Glutamatergic neuron (in vitro differentiated cells): ENCODE measurements around the gene PPM1A. TPM values are rescaled to one million over a fixed set of nuclear protein-coding genes. Genes with fewer than 3 reads are reported as not detected.
A peak's percentile ranks its signal among the peaks of the same experiment; 100 is the strongest.

ENCODE experiments used
- DNase-seq: peaks from one replicate; pipeline ENCODE4 v3.0.0; 2022
- H3K27ac Mint-ChIP-seq: one replicate; pipeline ENCODE4 v1.8.0; 2020; ENCODE audit warnings: mild to moderate bottlenecking, mixed read lengths, inconsistent platforms; ENCODE audit not compliant: unreplicated experiment
- H3K27me3 Mint-ChIP-seq: one replicate; pipeline ENCODE4 v1.8.0; 2020; ENCODE audit warnings: mild to moderate bottlenecking, moderate library complexity, mixed read lengths, inconsistent platforms; ENCODE audit not compliant: unreplicated experiment
- H3K36me3 Mint-ChIP-seq: one replicate; pipeline ENCODE4 v1.8.0; 2020; ENCODE audit warnings: mild to moderate bottlenecking, mixed read lengths, inconsistent platforms; ENCODE audit not compliant: unreplicated experiment
- H3K4me1 Mint-ChIP-seq: one replicate; pipeline ENCODE4 v1.8.0; 2020; ENCODE audit warnings: mild to moderate bottlenecking, low read depth, mixed read lengths, inconsistent platforms; ENCODE audit not compliant: unreplicated experiment
- H3K4me3 Mint-ChIP-seq: one replicate; pipeline ENCODE4 v1.8.0; 2020; ENCODE audit warnings: mild to moderate bottlenecking, mixed read lengths, inconsistent platforms; ENCODE audit not compliant: unreplicated experiment
- H3K9me3 Mint-ChIP-seq: one replicate; pipeline ENCODE4 v1.8.0; 2020; ENCODE audit warnings: mild to moderate bottlenecking, moderate library complexity, mixed read lengths, inconsistent platforms; ENCODE audit not compliant: unreplicated experiment
- CTCF ChIP-seq: fragments of 200-600 bp; sonication (generic); IDR thresholded peaks from one replicate; pipeline ENCODE4 v1.5.0; 2021; ENCODE audit not compliant: partially characterized antibody, unreplicated experiment
- total RNA-seq: library from RNA; stranded (reverse); fragmentation: NEBNext Ultra II Directional; extraction: Animal tissue kit (Norgen Biotek cat#: 25700); gene quantifications from one replicate; pipeline ENCODE4 v1.2.1, GENCODE V29; 2021; ENCODE audit not compliant: unreplicated experiment

The PPM1A gene
- total RNA-seq, 1 donor from 2014 or later: 62.2 TPM

DNA sequence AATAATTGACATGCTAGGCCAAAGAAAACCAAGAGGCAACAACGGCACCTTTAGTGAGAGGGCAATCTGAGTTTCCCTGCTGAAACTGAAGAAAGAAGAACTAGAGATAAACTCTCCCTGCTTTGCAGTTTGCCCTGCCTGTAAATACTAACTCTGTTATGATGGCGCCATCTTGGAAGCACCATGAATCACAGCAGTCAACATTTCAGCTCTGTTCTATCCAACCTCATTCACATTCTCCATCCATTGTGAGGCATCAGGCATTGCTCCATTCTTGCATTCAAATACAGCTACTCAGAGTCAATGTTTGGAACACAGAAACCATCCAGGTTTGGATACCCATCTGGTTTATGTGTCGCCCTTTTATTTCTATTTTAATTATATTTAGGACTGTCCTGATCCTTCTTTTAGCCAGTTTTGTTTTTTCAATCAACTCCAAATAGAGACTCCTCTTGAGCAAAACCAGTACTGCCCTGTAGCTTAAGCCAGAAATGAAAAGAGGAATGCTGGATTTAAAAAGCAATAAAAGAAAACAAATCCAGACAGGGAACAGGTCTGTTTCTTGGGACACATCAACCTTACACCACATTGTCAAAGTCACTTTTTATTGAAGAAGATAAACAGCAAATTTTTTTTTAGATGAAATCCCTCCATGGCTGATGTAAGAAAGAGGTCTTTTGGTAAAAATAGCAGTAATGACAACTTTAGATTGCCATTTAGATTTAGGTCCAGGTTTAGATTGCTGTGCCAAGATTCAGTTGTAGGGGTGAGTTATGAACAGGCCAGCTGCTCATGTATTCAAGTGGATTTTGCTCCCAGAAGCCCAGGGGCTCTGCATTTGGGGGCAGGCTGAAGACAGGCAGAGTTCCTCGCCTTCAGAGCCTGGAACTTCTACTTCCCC lies 33.3 kb upstream of the PPM1A start:
- TF ChIP-seq CTCF: no peak
- Mint-ChIP-seq H3K4me1 (peaks cover 6% of the 10 kb centered on the region), H3K36me3 (no peaks in the 10 kb centered on the region), H3K27me3 (peaks cover under 1% of the 10 kb centered on the region), H3K27ac (no peak overlapping the region), H3K9me3 (peaks cover 2% of the 10 kb centered on the region), H3K4me3 (no peak overlapping the region)
- no peak for DNase-seq

- DNase-seq: no peak
- Mint-ChIP-seq H3K27ac (no peak overlapping the region), H3K36me3 (no peaks in the 10 kb centered on the region), H3K27me3 (peaks cover 2% of the 10 kb centered on the region), H3K4me1 (peaks cover 13% of the 10 kb centered on the region), H3K9me3 (peaks cover 2% of the 10 kb centered on the region), H3K4me3 (no peak overlapping the region)
- TF ChIP-seq CTCF: no peak
Measured at GRCh38 chr14:60217713-60218112, 31.3 kb upstream of the PPM1A start.

GRCh38 chr14:60220084-60220483 lies 28.9 kb upstream of the PPM1A start:
- H3K36me3 Mint-ChIP-seq: no peaks in the 10 kb centered on the region
- no peak overlapping the region for H3K4me3 Mint-ChIP-seq
- no peak for DNase-seq
- peaks cover 13% of the 10 kb centered on the region for H3K4me1 Mint-ChIP-seq
- H3K27me3 Mint-ChIP-seq: peaks cover 2% of the 10 kb centered on the region
- peaks cover 2% of the 10 kb centered on the region for H3K9me3 Mint-ChIP-seq
- H3K27ac Mint-ChIP-seq: no peak overlapping the region
- no peak for TF ChIP-seq CTCF

GRCh38 chr14:60220917-60221316 lies 28.1 kb upstream of the PPM1A start:
- peak overlapping the region; percentile 35 for H3K4me3 Mint-ChIP-seq
- TF ChIP-seq CTCF: no peak
- peak overlapping the region; percentile 84 for H3K27ac Mint-ChIP-seq
- H3K4me1 Mint-ChIP-seq: peaks cover 13% of the 10 kb centered on the region
- H3K27me3 Mint-ChIP-seq: peaks cover 2% of the 10 kb centered on the region
- peaks cover 2% of the 10 kb centered on the region for H3K9me3 Mint-ChIP-seq
- DNase-seq: peak; percentile 48
- no peaks in the 10 kb centered on the region for H3K36me3 Mint-ChIP-seq

GRCh38 chr14:60221457-60221856 lies 27.6 kb upstream of the PPM1A start:
- Mint-ChIP-seq H3K9me3 (peaks cover 2% of the 10 kb centered on the region), H3K27ac (peak overlapping the region; percentile 84), H3K4me1 (peaks cover 13% of the 10 kb centered on the region), H3K36me3 (no peaks in the 10 kb centered on the region), H3K4me3 (peak overlapping the region; percentile 35), H3K27me3 (peaks cover 2% of the 10 kb centered on the region)
- no peak for DNase-seq
- no peak for TF ChIP-seq CTCF
